Kidney (tissue), 14 donors: ENCODE results near the gene C16orf89. TPM values are rescaled to one million over a fixed set of nuclear protein-coding genes. Genes with fewer than 3 reads are reported as not detected.

Experiments
- DNase-seq, 5 donors: peaks; one replicate each; pipeline ENCODE4 v3.0.0-alpha.2; 2013 to 2020
- FAIRE-seq: peaks from 2 replicates; lab custom pipeline; 2012; peaks lifted over from hg19 to GRCh38; lab: Jason Lieb, UNC
- H3K27ac ChIP-seq, 2 donors: one replicate each; pipeline ENCODE4 v1.7.0; 2013; ENCODE audit warnings: low read depth in 2 of 2, low read length in 2 of 2, inconsistent platforms in 1 of 2
- H3K27me3 ChIP-seq: one replicate; pipeline ENCODE4 v1.7.1; 2013; ENCODE audit warnings: low read length, inconsistent platforms; ENCODE audit not compliant: control insufficient read depth, insufficient read depth
- H3K36me3 ChIP-seq, 3 donors: one replicate each; pipeline versions ENCODE4 v1.7.0 to v1.7.1; 2013; ENCODE audit warnings: low read length in 3 of 3, control low read depth in 1 of 3, inconsistent platforms in 1 of 3; ENCODE audit not compliant: insufficient read depth in 3 of 3, control insufficient read depth in 2 of 3
- H3K4me1 ChIP-seq, 3 donors: one replicate each; pipeline versions ENCODE4 v1.7.0 to v1.7.1; 2013; ENCODE audit warnings: low read length in 3 of 3, inconsistent platforms in 1 of 3, low read depth in 1 of 3; ENCODE audit not compliant: control insufficient read depth in 2 of 3, insufficient read depth in 2 of 3
- H3K4me3 ChIP-seq, 3 donors: one replicate each; pipeline versions ENCODE4 v1.7.0 to v1.8.1; 2013; ENCODE audit warnings: low read length in 3 of 3, control low read depth in 1 of 3, inconsistent platforms in 1 of 3
- H3K9ac ChIP-seq, 3 donors: one replicate each; pipeline versions ENCODE4 v1.7.0 to v1.7.1; 2013; ENCODE audit warnings: low read length in 3 of 3, control low read depth in 1 of 3, inconsistent platforms in 1 of 3
- H3K9me3 ChIP-seq, 3 donors: one replicate each; pipeline versions ENCODE4 v1.7.0 to v1.7.1; 2013; ENCODE audit warnings: low read length in 3 of 3, control low read depth in 1 of 3, inconsistent platforms in 1 of 3; ENCODE audit not compliant: control insufficient read depth in 2 of 3, insufficient read depth in 1 of 3
- intact Hi-C: fragments of 100-400 bp; cut with DNase I; formaldehyde crosslinking; loops from one replicate; pipeline ENCODE4 v1.11.1; 2022
- polyA plus RNA-seq: library from polyadenylated mRNA; stranded (reverse); fragments of 350-450 nt; fragmentation: Illumina TruSeq; extraction: RNeasy Lipid Tissue Mini Kit (QIAGEN cat#74804); gene quantifications from one replicate; pipeline ENCODE4 v1.2.3, GENCODE V29; 2014; ENCODE audit warnings: low read depth, low replicate concordance; ENCODE audit not compliant: insufficient read depth
- total RNA-seq: library from RNA; stranded (reverse); fragmentation: NEBNext Ultra II Directional; extraction: Animal tissue kit (Norgen Biotek cat#: 25700); gene quantifications from one replicate; pipeline ENCODE4 v1.2.1, GENCODE V29; 2021
- TF ChIP-seq, protein P1 (sequence below): IDR thresholded peaks from 3 replicates; pipeline ENCODE4 v1.5.1; 2012; ENCODE audit warnings: mild to moderate bottlenecking, moderate library complexity, borderline replicate concordance; ENCODE audit not compliant: insufficient read depth; ENCODE audit errors: extremely low read depth
- donor health status: control.
- donor health status: control.
- donor health status: control.
- donor health status: control.
- donor health status: control.
- donor health status: DM: yes; HTN: yes; CAD: no.
- donor health status: Normal renal cell carcinoma (clear cell type).

C16orf89 gene
- total and polyA plus RNA-seq, 2 donors from 2014 or later = 5.4 to 68.4 TPM

DNA sequence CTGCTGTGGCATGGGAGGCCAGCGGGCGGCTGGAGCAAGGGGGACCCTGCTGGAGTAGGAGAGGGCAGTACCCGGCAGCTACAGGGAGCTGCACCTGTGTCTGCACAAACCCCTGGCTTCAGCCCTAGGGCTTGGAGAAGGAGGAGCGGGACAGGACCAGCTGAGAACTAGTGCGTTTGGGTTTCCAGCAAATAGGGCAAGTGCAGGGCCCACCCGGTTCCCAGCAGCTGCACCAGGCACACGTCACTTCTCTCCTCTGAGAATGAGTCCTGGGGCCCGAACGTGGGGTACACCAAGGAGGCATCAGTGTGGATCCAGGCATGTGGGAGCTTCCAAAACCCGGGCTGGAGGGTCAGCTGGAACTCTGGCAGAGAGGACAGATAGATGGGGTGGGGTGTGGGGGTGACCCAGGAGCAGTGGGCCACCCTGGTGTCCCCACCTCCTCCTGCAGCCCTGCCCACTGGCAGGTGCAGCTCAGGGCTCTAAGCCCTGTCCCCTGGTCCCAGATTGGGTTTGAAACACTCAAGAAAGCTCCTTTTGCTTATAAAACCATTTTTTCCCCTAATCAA is 5.6 kb downstream of the C16orf89 start:
- H3K36me3 ChIP-seq = no peaks in the 10 kb centered on the region
- TF ChIP-seq, protein P1, sequence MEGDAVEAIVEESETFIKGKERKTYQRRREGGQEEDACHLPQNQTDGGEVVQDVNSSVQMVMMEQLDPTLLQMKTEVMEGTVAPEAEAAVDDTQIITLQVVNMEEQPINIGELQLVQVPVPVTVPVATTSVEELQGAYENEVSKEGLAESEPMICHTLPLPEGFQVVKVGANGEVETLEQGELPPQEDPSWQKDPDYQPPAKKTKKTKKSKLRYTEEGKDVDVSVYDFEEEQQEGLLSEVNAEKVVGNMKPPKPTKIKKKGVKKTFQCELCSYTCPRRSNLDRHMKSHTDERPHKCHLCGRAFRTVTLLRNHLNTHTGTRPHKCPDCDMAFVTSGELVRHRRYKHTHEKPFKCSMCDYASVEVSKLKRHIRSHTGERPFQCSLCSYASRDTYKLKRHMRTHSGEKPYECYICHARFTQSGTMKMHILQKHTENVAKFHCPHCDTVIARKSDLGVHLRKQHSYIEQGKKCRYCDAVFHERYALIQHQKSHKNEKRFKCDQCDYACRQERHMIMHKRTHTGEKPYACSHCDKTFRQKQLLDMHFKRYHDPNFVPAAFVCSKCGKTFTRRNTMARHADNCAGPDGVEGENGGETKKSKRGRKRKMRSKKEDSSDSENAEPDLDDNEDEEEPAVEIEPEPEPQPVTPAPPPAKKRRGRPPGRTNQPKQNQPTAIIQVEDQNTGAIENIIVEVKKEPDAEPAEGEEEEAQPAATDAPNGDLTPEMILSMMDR = no peak
- intact Hi-C loops = no loop called here
- no peak for DNase-seq
- no peak for FAIRE-seq
- no peak overlapping the region for H3K9ac ChIP-seq
- H3K27ac ChIP-seq = no peak overlapping the region
- H3K27me3 ChIP-seq = no peaks in the 10 kb centered on the region
- H3K9me3 ChIP-seq = no peaks in the 10 kb centered on the region
- H3K4me3 ChIP-seq = no peak overlapping the region
- no peaks in the 10 kb centered on the region for H3K4me1 ChIP-seq

DNA sequence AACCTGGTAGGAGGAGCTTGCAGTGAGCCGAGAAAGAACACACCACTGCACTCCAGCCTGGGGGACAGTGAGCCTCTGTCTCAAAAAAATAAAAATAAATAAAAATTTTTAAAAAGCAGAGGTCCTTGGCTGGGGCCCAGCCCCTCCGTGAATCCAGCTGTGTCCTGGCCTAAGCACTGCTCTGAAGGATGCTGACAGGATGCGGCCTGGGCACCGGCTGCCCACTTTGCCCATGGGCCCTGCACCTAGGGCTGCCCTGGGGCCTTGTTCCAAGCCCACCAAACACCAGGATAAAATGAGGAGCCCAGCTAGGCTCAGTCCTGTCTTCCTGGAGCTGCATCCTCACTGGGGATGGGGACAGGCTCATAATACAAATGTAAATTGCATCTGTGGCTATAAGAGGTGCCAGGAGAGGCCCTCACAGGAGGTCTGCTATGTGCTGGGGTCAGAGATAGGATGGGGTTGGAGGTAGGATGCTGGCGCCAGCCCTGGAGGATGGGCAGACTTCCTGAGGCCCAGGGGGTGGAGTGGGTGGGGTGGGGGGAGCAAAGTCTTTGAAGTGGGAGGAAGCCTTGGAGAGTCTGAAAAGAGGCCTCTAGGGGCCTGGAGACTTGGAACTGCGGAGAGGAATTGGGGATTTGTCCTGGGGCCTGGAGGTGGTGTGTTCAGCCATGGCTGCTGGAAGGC is 6.2 kb downstream of the C16orf89 start:
- Histone ChIP-seq H3K27me3 (no peaks in the 10 kb centered on the region), H3K36me3 (no peaks in the 10 kb centered on the region), H3K9me3 (no peaks in the 10 kb centered on the region), H3K4me3 (no peak overlapping the region), H3K27ac (no peak overlapping the region), H3K4me1 (no peaks in the 10 kb centered on the region), H3K9ac (no peak overlapping the region)
- DNase-seq (no peak), FAIRE-seq (no peak)
- TF ChIP-seq, protein P1 = no peak
- intact Hi-C loops = no loop called here

DNA sequence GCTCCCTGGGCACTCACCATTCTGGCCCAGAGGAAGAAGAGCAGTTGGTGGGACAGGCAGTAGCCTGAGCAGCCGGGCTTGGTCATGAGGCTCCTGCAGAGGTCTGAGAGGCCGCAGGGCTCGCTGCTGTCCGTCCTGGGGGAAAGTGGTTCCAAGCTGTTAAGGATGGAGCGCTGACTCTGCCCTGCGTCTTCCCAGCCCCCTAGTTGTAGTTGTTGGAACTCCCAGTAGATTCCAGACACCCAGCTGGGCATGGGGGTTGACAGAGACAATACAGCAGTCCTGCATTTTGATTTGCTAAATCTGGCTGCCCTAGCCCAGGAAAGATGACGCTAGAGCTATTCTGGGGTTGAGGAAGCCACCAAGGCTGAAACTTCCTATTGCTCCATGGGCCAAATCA is 7.3 kb downstream of the C16orf89 start:
- no peak for FAIRE-seq
- H3K4me1 ChIP-seq = no peaks in the 10 kb centered on the region
- no peak overlapping the region for H3K9ac ChIP-seq
- H3K36me3 ChIP-seq = no peaks in the 10 kb centered on the region
- intact Hi-C loops = no loop called here
- H3K9me3 ChIP-seq = no peaks in the 10 kb centered on the region
- TF ChIP-seq, protein P1 = no peak
- no peak for DNase-seq
- no peaks in the 10 kb centered on the region for H3K27me3 ChIP-seq
- H3K4me3 ChIP-seq = no peak overlapping the region
- no peak overlapping the region for H3K27ac ChIP-seq
